GM18511 (cell line): ENCODE data around the gene ZNF467.

Source experiments
- ATAC-seq: cut with Tn5 transposase; IDR thresholded peaks from one replicate; pipeline ENCODE4 v1.9.1; 2021; ENCODE audit warnings: mild to moderate bottlenecking, moderate library complexity; ENCODE audit not compliant: unreplicated experiment

Gene ZNF467

GRCh38 chr7:149787428-149788299 lies 14.3 kb upstream of the ZNF467 start:
- ATAC-seq: no peak

GRCh38 chr7:149785983-149786382 lies 12.6 kb upstream of the ZNF467 start:
- no peak for ATAC-seq

- no peak for ATAC-seq
Measured at GRCh38 chr7:149785402-149785801, 12.0 kb upstream of the ZNF467 start.

GRCh38 chr7:149784251-149784608 lies 10.8 kb upstream of the ZNF467 start:
- no peak for ATAC-seq

- ATAC-seq: no peak
Measured at GRCh38 chr7:149783386-149784250, 10.2 kb upstream of the ZNF467 start.

- no peak for ATAC-seq
Measured at GRCh38 chr7:149782682-149783345, 9.4 kb upstream of the ZNF467 start.

- ATAC-seq: no peak
Measured at GRCh38 chr7:149781921-149782320, 8.5 kb upstream of the ZNF467 start.

GRCh38 chr7:149780636-149781419 lies 7.4 kb upstream of the ZNF467 start:
- ATAC-seq: no peak

- no peak for ATAC-seq
Measured at GRCh38 chr7:149780056-149780455, 6.7 kb upstream of the ZNF467 start.

GRCh38 chr7:149779502-149779805 lies 6.1 kb upstream of the ZNF467 start:
- ATAC-seq: no peak

- ATAC-seq: no peak
Measured at GRCh38 chr7:149778696-149779501, 5.5 kb upstream of the ZNF467 start.

- ATAC-seq: no peak
Measured at GRCh38 chr7:149778327-149778637, 4.9 kb upstream of the ZNF467 start.

GRCh38 chr7:149777551-149778326 lies 4.4 kb upstream of the ZNF467 start:
- ATAC-seq: no peak

GRCh38 chr7:149776848-149777407 lies 3.5 kb upstream of the ZNF467 start:
- no peak for ATAC-seq

- no peak for ATAC-seq
Measured at GRCh38 chr7:149776289-149776688, 2.9 kb upstream of the ZNF467 start.

GRCh38 chr7:149775176-149775556 lies 1.8 kb upstream of the ZNF467 start:
- no peak for ATAC-seq

- no peak for ATAC-seq
Measured at GRCh38 chr7:149774237-149775175, 1.1 kb upstream of the ZNF467 start.

GRCh38 chr7:149772956-149773434 lies 393 bp downstream of the ZNF467 start:
- ATAC-seq: no peak
